Panc1 (cell line): ENCODE data around the gene CLCN4.

Source experiments
- POLR2AphosphoS5 ChIP-seq: IDR thresholded peaks from 2 replicates; pipeline ENCODE4 v1.6.1; 2012; ENCODE audit warnings: mild to moderate bottlenecking, low read depth, low read length, moderate library complexity
- TF ChIP-seq, protein P1 (sequence below): fragments of 450-650 bp; IDR thresholded peaks from 2 replicates; pipeline ENCODE4 v1.5.1; 2017; ENCODE audit warnings: mild to moderate bottlenecking
- TF ChIP-seq, protein P2 (sequence below), 2 experiments: IDR thresholded peaks; 2 replicates each; pipeline ENCODE4 v1.6.1; 2011 to 2012; ENCODE audit warnings: low read depth in 2 of 2, control low read depth in 1 of 2, low read length in 1 of 2, mild to moderate bottlenecking in 1 of 2, moderate library complexity in 1 of 2; ENCODE audit not compliant: insufficient read depth in 1 of 2

DNA sequence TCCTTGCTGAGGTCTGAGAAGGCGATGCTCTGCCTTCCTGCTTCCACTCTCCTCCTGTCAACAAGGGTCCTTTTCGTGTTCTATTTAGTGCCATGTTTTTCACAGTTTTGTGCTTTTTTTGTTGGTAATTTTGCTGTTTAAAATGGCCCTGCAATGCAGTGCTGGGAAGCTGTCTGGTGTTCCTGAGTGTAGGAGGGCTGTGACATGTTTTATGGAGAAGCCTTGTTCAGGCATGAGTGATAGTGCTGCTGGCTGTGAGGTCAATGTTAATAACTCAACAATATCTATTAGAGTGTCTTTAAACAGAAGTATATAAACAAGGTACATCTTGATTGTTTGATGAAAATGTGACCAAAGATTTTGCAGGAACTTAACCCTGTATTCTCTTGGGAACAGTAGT, 27.6 kb downstream of the CLCN4 start:
- TF ChIP-seq, protein P1, sequence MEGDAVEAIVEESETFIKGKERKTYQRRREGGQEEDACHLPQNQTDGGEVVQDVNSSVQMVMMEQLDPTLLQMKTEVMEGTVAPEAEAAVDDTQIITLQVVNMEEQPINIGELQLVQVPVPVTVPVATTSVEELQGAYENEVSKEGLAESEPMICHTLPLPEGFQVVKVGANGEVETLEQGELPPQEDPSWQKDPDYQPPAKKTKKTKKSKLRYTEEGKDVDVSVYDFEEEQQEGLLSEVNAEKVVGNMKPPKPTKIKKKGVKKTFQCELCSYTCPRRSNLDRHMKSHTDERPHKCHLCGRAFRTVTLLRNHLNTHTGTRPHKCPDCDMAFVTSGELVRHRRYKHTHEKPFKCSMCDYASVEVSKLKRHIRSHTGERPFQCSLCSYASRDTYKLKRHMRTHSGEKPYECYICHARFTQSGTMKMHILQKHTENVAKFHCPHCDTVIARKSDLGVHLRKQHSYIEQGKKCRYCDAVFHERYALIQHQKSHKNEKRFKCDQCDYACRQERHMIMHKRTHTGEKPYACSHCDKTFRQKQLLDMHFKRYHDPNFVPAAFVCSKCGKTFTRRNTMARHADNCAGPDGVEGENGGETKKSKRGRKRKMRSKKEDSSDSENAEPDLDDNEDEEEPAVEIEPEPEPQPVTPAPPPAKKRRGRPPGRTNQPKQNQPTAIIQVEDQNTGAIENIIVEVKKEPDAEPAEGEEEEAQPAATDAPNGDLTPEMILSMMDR: no peak
- TF ChIP-seq, protein P2, sequence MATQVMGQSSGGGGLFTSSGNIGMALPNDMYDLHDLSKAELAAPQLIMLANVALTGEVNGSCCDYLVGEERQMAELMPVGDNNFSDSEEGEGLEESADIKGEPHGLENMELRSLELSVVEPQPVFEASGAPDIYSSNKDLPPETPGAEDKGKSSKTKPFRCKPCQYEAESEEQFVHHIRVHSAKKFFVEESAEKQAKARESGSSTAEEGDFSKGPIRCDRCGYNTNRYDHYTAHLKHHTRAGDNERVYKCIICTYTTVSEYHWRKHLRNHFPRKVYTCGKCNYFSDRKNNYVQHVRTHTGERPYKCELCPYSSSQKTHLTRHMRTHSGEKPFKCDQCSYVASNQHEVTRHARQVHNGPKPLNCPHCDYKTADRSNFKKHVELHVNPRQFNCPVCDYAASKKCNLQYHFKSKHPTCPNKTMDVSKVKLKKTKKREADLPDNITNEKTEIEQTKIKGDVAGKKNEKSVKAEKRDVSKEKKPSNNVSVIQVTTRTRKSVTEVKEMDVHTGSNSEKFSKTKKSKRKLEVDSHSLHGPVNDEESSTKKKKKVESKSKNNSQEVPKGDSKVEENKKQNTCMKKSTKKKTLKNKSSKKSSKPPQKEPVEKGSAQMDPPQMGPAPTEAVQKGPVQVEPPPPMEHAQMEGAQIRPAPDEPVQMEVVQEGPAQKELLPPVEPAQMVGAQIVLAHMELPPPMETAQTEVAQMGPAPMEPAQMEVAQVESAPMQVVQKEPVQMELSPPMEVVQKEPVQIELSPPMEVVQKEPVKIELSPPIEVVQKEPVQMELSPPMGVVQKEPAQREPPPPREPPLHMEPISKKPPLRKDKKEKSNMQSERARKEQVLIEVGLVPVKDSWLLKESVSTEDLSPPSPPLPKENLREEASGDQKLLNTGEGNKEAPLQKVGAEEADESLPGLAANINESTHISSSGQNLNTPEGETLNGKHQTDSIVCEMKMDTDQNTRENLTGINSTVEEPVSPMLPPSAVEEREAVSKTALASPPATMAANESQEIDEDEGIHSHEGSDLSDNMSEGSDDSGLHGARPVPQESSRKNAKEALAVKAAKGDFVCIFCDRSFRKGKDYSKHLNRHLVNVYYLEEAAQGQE (IDR thresholded peaks at IDR 0.05; ENCODE audit: insufficient read depth in 1 of 2, low read depth in 2 of 2, low read length in 1 of 2): no peak
- no peak for TF ChIP-seq POLR2AphosphoS5
